Fibroblast of skin of abdomen (primary cell): ENCODE results near the gene KCND3. TPM values are rescaled to one million over a fixed set of nuclear protein-coding genes. Genes with fewer than 3 reads are reported as not detected.
A peak's percentile ranks its signal among the peaks of the same experiment; 100 is the strongest.

ENCODE experiments used
- DNase-seq: peaks from one replicate; pipeline ENCODE4 v3.0.0-alpha.2; 2013
- polyA plus RNA-seq, 2 experiments: library from polyadenylated mRNA; unstranded; fragments of 120-200 nt; gene quantifications; one replicate each; pipeline ENCODE4 v1.2.1, GENCODE V29; 2013; ENCODE audit not compliant: insufficient read length in 2 of 2

KCND3 gene
- polyA plus RNA-seq (2013, experiment 1 of 2; ENCODE audit: insufficient read length), result 0.89 TPM
- polyA plus RNA-seq (2013, experiment 2 of 2; ENCODE audit: insufficient read length), result 1.1 TPM

DNA sequence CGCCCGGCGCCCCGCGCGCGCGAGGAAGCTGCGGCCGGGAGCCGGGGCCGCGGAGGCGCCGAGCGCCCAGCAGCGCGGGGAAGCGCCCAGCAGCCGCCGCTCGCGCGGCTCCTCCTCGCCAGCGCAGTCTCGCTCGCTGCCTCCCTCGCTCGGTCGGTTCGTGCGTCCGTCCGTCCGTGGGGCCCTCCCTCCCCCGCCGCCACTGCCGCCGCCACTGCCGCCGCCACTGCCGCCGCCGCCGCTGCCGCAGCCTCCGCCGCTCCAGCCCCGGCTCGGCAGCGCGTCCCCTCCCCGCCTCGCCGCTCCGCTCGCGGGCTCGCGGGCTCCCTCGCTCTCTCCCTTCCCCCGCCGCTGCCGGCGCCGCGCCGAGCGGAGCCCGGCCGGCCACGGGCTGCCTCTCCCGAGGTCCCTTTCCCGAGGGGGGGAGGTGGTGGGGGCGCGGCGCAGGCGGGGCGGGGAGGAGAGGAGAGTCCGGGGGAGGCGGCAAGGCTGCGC is at the start of gene KCND3:
Gene KCND3 (minus strand): TSS at position 138 of the 495 bp plus-strand sequence.
- DNase-seq, result peak; percentile 21

DNA sequence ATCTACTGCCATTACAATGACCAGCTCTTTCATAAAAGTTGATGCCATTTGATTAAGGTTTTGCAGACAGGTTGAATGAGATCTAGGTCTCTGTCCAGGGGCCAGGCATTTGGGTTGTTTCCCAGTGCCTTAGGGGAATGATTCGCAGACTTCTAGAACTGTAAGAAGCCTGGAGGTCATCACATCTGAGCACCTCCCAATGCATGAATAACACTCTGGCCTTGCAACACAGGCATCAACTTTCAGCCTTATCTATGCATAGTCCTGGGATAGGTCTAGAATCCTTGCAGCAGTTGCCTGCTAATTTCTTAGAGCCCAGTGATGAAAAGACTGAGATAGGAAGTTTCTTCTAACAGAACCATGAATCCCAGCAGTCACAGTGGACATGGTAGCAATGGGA is 44.8 kb upstream of the KCND3 start:
- no peak for DNase-seq

DNA sequence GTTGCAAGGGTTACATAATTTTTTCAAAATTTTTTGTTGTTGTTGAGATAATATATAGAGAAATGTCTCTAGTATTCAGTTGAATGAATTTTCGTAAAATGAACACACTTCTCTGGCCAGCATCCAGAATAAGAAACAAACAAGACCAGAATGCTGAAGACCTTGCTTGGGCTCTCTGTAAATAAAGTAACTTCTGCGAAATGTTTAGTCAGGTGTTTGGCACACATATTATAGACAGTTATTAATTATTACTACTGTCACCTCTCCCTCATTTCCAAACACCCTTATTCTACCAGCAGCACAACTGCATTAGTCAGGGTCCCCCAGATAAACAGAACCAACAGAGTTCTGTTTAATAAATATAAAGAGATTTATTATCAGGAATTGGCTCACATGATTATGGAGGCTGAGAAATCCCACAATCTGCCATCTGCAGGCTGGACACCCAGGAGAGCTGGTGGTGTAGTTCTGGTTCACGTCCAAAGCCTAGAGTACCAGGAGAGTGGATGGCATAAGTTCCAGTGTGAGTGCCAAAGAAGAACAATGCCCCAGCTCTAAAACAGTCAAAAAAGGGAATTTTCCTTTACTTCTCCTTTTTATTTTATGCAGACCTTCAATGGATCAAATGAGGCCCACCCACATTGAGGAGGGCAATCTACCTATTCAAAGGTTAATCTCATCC is 44.1 kb upstream of the KCND3 start:
- no peak for DNase-seq

DNA sequence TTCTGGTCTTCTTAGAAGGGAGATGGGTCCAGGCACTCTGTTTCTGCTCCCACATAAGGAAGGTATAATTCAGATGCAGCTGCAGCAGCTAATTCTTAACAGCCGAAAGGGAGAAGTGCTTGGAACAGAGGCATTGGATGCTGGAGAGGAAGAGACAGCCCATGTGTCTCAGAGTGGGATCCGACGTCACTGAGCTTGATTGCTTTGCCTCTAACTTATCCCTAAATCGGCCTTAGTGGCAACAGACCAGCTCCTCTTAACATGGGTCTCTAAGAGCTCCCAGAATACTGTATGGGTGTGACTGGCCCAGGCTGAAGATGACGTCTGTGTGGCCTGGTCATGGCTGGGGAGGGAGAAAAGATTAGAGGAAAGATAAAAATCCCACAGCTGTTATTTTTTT is 40.7 kb upstream of the KCND3 start:
- DNase-seq, result no peak

DNA sequence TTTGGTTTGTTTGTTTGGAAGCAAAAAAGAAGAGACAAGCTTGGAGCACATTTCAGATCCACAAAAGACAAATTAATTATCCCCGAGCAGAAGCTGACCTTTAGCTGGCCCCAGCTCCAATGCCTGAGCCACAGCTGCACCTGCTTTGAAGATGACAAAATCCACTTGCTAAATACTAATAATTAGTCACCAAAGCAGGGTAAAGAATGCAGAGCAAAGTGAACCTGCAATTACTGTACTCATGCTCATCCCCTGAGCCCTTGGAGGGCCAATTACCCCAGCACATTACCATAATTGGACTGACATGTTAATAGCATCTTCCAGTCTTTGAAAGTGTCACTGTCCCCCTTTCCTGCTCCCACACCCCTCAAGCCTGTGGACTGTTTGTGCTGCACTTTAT is 38.2 kb upstream of the KCND3 start:
- no peak for DNase-seq

DNA sequence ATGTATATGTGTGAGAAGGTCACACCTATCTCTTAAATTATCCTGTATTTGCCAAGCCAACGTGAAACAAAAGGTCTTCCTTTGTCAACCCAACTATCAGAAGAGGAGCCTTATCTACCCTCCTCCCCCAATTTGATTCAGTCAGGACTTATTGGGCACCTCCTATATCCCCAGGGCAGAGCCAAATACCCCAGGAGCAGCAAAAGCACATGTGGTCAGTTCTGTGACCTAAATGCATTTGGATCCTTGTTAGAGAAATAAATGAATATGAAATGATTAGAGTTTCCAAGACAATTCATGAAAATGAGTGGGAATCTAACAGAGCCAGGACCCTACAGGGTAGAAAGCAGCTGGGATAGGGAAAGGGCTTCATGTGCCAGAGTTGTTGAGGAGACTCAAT is 37.0 kb upstream of the KCND3 start:
- DNase-seq, result no peak

DNA sequence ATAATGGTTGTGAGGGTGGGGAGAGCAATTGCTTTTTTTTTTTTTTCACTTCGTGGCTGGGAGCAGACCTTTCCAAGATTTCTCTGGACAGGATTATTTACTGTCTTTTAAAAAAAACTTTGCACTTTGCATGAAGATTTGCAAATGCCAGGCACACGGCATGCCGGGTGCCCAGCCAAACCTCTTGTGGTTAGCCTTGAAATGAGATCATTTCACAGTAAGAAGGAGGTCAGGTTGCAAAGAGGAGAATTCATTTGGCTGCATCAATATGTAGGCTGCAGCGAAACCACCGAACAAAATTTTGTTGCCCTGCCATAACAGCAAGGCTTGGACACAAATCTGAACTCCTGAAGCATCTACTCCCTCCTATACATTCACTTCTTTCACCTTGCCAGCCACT is 36.5 kb upstream of the KCND3 start:
- no peak for DNase-seq

DNA sequence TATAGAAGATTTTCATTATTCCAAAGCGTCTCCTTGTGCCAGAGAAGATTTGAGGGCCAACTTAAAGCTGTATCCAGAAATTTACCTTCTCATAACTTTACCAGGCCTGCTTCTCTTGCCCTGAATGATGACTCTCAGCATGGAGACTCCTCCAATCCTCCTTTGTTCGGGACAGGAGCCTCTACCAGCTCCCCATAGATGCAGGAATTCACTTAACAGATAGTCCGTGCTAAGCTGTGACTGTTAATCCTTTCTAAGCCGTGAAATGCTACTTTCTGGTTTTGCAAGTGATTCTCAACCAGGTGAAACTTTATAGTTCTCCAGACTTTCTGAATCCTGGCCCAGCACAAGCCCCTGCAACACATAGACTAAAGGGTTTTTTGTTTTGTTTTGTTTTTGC is 31.8 kb upstream of the KCND3 start:
- DNase-seq, result no peak

DNA sequence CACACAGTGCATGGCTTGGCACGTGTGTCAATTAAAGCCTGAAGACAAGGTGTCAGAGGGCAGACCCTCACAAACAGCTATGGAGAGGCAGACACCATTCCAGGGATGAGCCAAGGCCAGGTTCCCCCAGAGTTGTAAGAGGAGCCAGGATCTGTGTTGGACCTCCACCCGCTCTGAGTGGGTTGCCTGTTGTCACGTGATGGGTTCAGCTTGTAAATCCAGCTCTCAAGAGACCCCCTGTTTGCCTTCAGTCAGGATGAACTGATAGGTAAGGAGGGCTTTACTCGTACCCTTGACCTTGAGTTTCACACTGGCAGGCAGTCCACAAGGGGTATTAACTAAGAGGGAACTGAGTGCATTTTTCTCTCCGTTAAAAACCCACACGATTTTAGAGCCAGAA is 27.7 kb upstream of the KCND3 start:
- no peak for DNase-seq

DNA sequence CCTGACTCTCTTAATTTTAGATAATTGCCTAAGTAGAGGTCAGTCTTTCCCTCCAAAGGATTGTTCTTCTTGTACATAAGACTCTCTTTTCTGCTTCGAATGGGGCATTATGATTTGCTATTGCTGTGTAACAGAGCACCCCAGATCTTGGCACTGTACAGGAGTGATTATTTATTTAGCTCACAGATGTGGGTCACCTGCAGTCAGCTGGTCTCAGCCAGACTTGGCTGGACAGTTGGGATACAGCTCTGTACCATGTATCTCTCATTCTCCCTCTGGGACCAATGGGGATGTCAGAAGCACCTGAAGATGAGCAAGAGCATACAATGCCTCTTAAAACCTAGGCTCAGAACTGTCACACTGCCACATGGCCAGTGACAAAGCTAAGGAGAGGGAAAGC is 23.4 kb upstream of the KCND3 start:
- no peak for DNase-seq

DNA sequence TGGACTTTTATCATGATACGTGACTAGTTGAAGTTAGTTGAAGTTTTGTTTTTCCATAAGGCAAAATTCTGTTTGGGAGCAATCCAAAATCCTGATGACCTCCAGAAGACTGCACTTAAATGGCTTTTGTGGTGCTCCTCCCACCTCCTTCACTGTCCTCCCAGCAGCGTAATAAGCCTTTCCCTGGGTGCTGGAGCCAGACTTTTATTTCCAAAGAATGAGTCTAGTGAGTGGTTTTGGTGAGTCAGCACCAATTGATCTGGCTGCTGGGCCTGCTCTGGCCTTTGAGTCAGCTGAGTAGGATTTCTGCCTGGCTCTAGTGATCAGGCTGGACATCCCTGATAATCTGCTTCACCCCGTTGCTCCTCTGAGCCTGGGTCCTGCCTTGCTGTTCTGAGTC is 21.7 kb upstream of the KCND3 start:
- DNase-seq, result peak; percentile 28

DNA sequence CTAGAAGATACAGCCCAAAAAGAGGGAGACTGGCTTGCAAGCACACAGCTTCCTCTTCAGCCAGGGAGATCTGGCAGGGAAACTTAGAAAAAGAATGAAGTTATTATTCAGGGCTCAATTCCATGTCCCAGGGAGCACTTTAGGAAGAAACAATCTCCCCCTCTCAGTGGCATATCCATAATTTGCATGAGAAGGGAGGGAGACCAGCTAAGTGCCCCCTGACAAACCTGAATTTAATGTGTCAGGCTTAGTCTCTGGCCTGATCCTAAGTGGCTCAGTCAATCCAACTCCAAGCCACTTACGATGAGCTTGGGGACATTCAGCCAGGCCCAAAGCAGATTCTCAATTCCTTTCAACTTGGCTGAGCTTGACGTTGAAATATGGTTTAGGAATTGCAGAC is 17.7 kb upstream of the KCND3 start:
- no peak for DNase-seq

DNA sequence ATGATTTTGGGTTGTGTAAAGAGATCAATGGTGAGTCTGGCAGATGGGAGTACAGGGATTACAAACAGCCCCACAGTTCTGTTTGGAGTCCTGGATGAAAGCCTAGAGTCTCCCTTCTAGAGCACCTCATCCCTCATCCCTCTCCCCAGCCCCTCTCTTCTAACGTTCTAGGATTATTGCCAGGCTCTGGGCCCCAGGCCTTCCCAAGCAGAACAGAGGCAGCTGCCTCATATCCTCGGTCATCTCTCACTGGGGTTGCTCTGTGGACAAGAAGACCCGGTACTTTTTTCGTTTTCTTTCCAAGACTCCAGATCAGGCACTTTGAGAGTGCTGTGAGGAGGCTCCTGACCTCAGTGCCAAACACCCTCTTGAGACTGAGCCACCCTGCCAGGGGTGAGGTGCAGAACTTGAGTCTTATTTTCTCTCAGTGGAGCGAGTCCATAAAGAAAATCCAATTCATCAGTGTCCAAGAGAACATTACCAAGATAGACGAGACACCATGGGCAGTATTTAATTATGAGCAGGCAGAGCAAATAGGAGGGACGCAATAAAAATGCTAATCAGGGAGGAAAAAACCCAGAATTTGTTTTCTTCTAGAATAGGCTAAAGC is 17.1 kb upstream of the KCND3 start:
- no peak for DNase-seq

DNA sequence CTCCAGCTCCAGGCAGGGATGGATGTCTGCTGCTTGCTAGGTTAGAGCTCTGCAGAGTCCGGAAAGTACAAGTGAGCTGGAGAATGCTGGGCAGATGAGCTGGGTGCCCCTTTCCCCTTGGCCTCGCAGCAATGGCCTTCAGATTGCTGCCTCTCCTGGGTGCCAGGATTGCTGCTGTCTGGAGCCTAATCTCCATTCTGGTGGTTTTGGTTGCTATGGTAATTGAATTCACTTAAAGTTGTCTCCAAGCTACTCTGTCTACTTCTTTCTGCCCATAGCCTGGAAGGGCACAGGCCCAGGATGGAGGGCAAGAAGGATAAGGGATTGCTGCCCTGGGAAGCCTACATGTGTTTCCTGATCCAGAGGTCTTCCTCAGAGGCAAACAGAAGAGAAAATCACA is 14.6 kb upstream of the KCND3 start:
- DNase-seq, result no peak

DNA sequence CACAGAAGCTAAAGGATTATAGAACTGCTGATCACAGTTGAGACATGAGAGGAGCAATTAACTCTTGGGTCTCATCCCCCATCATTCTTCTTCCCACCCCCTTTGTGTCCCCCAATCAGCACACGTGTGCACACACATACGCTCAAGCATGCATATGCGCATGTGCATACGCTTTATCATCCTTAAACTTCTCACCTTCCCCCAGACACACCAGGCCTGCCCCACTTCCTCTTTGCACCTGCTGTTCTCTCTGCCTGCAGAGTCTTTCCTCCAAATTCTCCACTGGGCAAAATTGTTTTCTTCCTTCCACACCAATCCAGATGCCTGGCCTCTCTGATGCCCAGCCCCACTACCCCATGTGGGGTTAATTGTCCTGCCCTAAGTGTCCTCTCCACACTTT is 13.0 kb upstream of the KCND3 start:
- no peak for DNase-seq

DNA sequence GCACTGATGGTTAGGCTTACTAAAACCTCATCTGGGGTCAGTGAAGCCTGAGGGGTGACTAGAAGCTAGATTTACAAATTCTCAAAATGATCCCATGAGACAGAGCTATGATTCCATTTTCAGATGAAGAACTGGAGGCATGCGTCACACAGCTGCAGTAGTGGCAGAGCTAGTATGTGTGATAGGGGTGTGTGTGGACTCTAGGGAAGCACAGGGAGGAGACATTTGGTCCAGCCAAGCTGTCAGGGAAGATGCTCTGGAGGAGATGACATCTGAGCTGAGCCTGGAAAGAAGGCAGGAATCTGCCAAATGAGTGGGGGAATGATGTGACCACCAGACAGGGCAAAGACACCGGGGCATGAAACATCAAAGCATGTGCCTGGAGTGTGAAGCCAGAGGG is 12.0 kb upstream of the KCND3 start:
- no peak for DNase-seq

DNA sequence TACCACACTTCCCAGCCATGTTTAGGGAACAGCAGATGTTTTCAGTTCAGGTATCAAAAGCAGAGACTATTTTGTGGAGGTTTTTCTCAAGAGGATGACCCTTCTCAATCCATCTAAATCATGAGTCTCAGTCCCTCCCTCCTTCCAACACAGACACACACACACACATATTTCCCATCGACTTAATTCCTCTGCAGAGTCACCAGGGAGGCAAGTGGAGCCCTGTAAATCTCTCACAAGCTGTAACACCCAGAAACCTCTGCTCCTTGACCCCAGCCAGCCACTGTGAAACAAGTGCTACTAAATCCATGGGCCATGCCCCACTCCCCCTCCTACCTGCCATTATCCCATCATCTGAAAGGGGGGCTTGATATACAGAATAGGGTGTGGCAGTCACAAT is 10.6 kb upstream of the KCND3 start:
- DNase-seq, result no peak

DNA sequence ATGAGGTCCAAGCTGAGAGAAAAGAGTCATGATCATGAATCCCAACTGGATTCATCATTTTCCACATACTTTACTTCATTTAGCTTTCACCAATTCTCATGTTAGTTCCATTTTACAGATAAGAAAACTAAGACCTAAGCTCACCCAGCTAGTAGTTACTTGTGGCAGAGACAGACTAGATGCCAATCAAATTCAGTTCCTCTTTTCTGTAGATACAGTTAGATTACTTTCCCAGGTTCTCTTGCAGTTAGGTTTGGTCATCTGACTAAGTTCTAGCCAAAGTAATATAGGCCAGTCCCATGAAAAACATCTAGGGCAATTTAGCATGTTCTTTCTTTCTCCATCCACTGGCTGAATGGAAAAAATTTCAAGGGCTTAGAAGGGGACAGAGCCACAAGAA is 8.9 kb upstream of the KCND3 start:
- DNase-seq, result no peak

DNA sequence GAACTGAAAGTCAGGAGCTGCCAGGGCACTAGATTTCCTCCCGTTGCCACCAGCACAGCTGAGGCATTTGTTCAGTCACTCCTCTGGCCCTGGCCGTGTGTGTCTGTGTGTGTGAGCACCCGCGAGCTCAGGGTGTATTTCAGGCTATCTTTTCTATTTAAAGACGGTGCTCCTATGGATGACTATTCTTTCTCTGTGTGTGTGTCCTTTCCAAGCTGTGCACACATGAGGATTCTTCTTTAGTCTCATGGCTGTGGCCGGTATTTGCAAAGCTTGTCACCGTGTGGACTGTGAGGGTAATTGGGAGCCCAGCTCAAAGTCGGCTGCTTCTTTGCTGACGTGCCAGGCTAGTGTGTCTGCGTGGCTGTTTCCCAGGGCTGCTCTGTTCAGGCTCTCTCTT is 3.0 kb upstream of the KCND3 start:
- DNase-seq, result no peak

DNA sequence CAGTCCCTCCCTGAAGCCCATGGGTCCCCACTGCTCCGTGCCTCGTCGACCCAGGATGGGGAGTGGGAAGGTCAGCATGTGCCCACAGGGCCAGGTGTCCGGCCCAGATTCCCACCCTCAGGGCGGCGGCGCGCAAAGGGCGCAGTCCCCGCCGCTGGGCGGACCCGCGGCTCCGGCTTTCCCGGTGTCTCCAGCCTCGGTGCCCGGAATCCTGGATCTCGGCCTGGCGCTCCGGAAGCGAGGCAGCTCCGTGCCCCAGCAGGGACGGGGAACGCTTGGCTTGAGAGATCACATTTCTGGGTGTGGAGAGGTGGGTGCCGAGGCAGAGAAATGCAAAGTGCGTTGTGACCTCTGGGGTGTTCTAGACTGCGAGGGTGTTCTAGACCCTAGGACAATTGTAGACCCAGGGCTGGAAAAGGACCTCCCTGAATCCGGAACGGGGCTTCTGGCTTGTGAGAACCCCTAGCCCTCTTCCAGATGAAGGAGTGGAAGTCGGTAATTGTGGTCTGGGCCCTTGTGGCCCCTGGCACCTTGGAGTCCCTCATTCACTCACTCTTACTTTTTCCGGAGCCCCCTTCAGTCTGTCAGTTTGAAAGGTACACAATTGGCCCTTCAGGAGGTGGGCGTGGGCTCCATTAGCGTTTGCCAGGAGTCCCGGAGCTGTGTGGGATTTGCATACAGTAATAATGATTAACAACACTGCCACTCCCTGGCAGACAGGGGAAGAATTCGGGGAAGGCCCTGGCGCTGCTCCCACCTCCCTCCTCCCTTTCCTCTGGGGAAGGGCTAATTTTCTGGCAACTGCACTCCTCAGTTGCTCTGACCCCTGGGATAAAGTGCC is 1.6 kb upstream of the KCND3 start:
- peak; percentile 38 for DNase-seq

DNA sequence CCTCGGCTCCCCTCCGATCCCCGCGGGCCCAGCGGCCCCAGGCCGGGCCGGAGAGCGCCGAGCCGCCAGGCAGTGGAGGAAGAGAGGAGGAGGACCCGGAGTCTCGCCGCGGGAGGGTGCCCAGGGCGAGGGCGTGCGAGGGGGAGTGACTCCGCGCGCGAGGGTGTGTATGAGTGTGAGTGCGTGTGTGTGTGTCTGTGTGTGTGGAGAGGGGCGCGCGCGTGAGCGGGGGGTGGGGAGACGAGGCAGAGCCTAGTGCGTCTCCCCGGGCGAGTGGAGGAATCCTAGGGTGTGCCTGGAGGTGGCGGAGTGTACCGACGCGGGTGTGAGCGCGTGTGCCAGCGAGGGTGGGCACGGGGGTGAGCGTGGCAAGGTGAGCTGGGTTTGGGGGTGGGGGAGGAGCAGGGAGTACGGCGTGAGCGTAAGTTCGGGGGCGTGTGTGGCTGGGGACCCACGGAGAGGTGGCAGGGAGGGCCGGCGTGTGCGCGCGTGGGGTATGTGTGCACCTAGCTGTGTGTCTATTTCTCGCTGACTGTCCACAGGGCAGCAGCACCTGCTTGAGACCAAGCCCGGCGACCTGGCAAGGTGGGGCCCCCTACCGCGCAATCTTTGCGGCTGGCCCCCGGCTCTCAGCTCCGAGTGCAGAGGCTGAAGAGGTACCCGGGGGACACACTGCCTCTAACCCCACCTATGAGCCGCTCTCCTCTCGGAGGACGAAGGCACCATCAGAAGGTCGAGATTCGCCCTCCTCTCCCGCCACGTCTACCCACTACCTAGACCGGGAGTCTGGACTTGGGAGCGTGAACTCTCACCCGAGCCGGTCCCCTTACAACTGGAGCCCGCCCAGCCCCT is 784 bp upstream of the KCND3 start:
- no peak for DNase-seq

DNA sequence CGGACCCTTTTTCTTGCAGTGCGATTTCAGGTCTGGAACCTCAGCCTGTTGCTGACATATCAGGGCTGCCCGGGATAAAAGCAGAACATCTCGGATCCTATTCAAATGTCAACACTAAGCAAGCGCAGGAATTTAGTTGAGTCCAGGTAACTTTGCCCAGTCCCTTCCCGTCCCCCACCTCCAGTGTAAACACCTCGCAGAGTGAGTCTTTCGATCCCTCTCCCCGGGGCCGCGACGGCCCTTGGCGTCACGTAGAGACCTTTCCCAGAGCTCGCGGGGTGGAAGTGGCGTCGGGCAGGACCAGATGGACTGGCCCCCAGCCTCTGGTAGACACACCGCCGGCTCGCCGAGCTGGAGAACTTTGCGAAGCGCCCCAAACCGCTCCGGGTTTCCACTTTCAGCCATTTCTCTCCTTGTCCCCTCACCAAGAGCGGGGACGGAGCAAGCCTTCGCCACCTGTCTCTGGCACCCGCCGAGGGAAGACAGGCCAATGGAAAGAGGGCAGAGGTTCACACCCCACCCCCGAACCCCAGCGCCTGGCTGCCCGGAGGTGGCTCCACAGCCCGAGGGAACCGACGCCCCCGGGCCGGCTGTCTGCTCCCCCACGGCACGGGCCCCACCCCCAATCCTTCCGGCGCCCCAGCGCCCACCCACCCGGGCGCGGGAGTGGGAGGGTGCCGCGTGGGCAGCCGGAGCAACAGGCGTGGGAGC is 570 bp downstream of the KCND3 start:
- no peak for DNase-seq
